ENCODE results near the gene RASSF8. TPM values are rescaled to one million over a fixed set of nuclear protein-coding genes. Genes with fewer than 3 reads are reported as not detected.

The RASSF8 gene
- total and polyA plus RNA-seq, 11 donors = 5.2 to 44.6 (median 28.5) TPM

DNA sequence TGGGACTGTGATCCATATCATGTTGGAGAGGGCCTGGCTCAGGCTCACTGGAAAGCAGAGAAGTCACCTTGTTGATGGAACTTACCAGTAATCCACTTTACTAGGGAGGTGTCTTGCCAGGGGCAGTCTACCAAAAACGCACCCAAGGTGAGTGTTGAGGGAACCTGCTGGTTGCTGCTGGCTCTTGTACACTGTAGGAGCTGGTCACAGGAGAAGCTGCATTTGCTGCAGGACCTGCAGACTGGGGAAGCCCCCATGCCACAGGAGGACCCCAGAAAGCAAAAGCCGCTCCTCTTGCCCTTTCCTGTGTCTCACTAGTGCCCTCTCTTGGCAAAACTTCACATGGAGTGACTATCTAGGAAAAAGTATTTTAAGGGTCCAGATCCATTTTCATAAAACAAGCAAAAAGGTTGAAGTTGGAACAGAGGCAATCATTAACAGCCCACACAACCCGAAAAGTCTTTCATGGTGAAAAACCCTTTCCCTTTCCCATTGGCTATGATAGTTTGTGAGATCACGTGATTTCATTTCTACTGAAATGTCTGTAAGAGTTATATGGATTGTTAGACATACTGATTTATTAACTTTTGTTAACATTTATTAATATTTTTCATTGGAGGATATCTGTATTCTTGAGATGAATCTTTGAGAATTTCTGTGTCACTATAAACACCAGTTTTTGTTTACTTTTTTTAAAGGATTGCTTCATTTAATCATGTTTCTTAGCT is 59.2 kb downstream of the RASSF8 start:
- H3K4me1 ChIP-seq = peaks cover 0 to 42% (median 11%) of the 10 kb centered on the region in 12 donors

DNA sequence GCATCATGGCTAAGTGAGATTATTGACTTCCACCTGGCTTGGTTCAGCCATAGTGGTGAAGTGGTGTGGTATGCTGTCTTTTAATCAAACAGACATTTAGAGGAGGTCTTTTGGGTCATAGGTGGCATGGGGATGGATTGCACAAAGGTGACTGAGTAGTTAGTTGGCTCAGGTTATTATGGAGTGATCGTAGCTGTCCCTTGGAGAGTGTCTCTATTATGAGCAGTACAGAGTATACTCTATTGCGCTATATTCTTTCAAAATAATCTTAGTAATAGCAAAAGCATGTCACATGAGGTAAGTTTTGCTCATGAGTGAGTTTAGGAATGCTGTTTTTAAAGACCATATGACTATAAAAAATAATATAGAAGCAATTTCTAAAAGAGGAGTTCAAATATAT is 60.4 kb downstream of the RASSF8 start:
- DNase-seq = no peak
- Histone ChIP-seq H3K36me3 (no peaks in the 10 kb centered on the region), H3K4me1 (peaks cover 0 to 40% (median 11%) of the 10 kb centered on the region in 12 donors), H3K27me3 (no peaks in the 10 kb centered on the region), H3K27ac (no peak overlapping the region), H3K9me3 (no peaks in the 10 kb centered on the region), H3K4me3 (no peak overlapping the region)
- no peak for ATAC-seq
- intact Hi-C loops (cut with DNase I) = loop anchor here in 5 of 10 donors (5.0 to 10.0 kb wide), 4 partner anchors 57 to 764 kb away; partner anchors contain the start of genes RASSF8 (in 2 of the 5) and KRAS (in 1 of the 5)
- TF ChIP-seq, protein P1, sequence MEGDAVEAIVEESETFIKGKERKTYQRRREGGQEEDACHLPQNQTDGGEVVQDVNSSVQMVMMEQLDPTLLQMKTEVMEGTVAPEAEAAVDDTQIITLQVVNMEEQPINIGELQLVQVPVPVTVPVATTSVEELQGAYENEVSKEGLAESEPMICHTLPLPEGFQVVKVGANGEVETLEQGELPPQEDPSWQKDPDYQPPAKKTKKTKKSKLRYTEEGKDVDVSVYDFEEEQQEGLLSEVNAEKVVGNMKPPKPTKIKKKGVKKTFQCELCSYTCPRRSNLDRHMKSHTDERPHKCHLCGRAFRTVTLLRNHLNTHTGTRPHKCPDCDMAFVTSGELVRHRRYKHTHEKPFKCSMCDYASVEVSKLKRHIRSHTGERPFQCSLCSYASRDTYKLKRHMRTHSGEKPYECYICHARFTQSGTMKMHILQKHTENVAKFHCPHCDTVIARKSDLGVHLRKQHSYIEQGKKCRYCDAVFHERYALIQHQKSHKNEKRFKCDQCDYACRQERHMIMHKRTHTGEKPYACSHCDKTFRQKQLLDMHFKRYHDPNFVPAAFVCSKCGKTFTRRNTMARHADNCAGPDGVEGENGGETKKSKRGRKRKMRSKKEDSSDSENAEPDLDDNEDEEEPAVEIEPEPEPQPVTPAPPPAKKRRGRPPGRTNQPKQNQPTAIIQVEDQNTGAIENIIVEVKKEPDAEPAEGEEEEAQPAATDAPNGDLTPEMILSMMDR (IDR thresholded peaks at IDR 0.05) = no peak
- TF ChIP-seq POLR2A (IDR thresholded peaks at IDR 0.05) = no peak
- WGBS, 4 donors = 95 to 100% (median 97%) methylated on average over 2 of the region's 2 CpGs

More for the DNA sequence above, 59.2 kb downstream of the RASSF8 start:
- no peaks in the 10 kb centered on the region for H3K36me3 ChIP-seq
- DNase-seq (peak in 1 of 5 donors; percentile 21), ATAC-seq (peak in 3 of 4 donors; percentile 39 to 68 (median 49))
- TF ChIP-seq POLR2A (IDR thresholded peaks at IDR 0.05) = no peak
- TF ChIP-seq, protein P1 (IDR thresholded peaks at IDR 0.05) = peak; percentile 35 to 75 (median 59)
- intact Hi-C loops (cut with DNase I) = loop anchor here in 6 of 10 donors (2.0 to 10.0 kb wide), 6 partner anchors 55 to 763 kb away; partner anchors contain the start of genes RASSF8 (in 3 of the 6) and KRAS (in 1 of the 6)
- H3K27ac ChIP-seq = peak overlapping the region in 1 of 12 donors; percentile 12
- no peaks in the 10 kb centered on the region for H3K27me3 ChIP-seq
- peak overlapping the region in 1 of 12 donors; percentile 5 for H3K4me3 ChIP-seq
- H3K9me3 ChIP-seq = no peaks in the 10 kb centered on the region
- 49 to 72% (median 64%) methylated on average over 4 of the region's 4 CpGs for WGBS, 4 donors

DNA sequence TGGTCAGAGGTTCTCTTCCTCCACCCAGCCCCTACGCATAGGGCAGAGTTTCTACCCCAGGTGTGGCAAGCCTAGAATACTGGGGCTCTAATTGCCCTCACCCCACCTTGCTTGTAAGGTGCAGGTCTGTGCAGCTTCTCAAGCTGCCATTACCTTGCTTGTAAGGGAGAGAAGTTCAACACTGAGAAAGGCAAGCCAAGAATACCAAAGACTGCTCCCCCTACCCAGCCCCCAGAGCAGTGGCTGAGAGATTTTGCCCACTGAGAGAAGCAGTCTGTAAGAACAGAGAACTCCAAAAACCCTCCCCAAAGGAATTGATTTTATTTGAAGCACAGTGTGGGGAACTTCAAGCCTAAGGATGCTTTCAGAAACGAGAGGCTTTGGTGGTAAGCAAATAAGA is 63.1 kb downstream of the RASSF8 start:
- intact Hi-C loops (cut with DNase I) = loop anchor here in 3 of 10 donors (10.0 kb wide), 3 partner anchors 337 to 437 kb away; no protein-coding TSS in a partner anchor
- no peaks in the 10 kb centered on the region for H3K36me3 ChIP-seq
- H3K4me1 ChIP-seq = peaks cover 0 to 27% (median 11%) of the 10 kb centered on the region in 12 donors
- ATAC-seq (no peak), DNase-seq (no peak)
- TF ChIP-seq, protein P1 (IDR thresholded peaks at IDR 0.05) = no peak
- TF ChIP-seq POLR2A (IDR thresholded peaks at IDR 0.05) = no peak
- no peaks in the 10 kb centered on the region for H3K27me3 ChIP-seq
- 80 to 88% (median 83%) methylated on average over 2 of the region's 2 CpGs for WGBS, 4 donors
- H3K9me3 ChIP-seq = no peaks in the 10 kb centered on the region
- no peak overlapping the region for H3K27ac ChIP-seq
- no peak overlapping the region for H3K4me3 ChIP-seq

DNA sequence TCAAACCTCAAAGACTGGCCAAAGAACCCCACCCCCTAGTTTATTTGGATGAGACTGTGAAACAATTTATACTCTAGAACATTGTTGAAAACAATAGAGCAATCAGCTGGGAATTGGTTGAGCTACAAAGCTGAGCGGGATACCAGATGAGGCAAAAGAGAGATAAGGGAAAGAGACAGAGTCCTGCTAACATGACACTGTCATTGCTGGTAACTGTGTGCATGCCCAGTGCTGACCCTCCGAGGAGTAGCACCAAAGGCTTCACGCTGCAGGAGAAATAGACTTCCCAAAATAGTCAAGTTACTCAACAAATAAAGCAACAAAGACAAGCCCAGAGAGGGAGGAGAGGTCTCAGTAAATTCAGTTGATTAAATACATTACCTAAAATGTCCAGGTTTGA is 63.6 kb downstream of the RASSF8 start:
- Histone ChIP-seq H3K27me3 (no peaks in the 10 kb centered on the region), H3K9me3 (no peaks in the 10 kb centered on the region), H3K27ac (no peak overlapping the region), H3K4me3 (no peak overlapping the region), H3K4me1 (peaks cover 0 to 24% (median 11%) of the 10 kb centered on the region in 12 donors), H3K36me3 (no peaks in the 10 kb centered on the region)
- TF ChIP-seq, protein P1 (IDR thresholded peaks at IDR 0.05) = no peak
- TF ChIP-seq POLR2A (IDR thresholded peaks at IDR 0.05) = no peak
- ATAC-seq (peak in 3 of 4 donors; percentile 26 to 48 (median 29)), DNase-seq (no peak)
- WGBS, 4 donors = 52 to 67% (median 59%) methylated on average over 3 of the region's 3 CpGs
- intact Hi-C loops (cut with DNase I) = loop anchor here in 3 of 10 donors (10.0 kb wide), 3 partner anchors 337 to 437 kb away; no protein-coding TSS in a partner anchor

Measured in heart left ventricle (tissue), 16 donors.